Effector memory CD4-positive, alpha-beta T cell (primary cell): ENCODE data around the gene PRSS22.

ENCODE experiments used
- DNase-seq, 3 donors: peaks; one replicate each; pipeline ENCODE4 v3.0.0-alpha.2; 2020
- H3K27ac ChIP-seq: 2 replicates; pipeline ENCODE4 v1.7.0; 2013; ENCODE audit warnings: mild to moderate bottlenecking, low read length, moderate library complexity; ENCODE audit not compliant: insufficient read depth, poor library complexity, severe bottlenecking
- H3K27me3 ChIP-seq: replicated peaks from 2 replicates; pipeline ENCODE4 v1.7.0; 2013; ENCODE audit warnings: mild to moderate bottlenecking, low read length; ENCODE audit not compliant: insufficient read depth, control insufficient read depth, poor library complexity, severe bottlenecking
- H3K36me3 ChIP-seq: 2 replicates; pipeline ENCODE4 v1.7.0; 2013; ENCODE audit warnings: mild to moderate bottlenecking, low read length, moderate library complexity; ENCODE audit not compliant: control insufficient read depth, insufficient read depth
- H3K4me1 ChIP-seq: 2 replicates; pipeline ENCODE4 v1.7.0; 2013; ENCODE audit warnings: low read length, mild to moderate bottlenecking; ENCODE audit not compliant: control insufficient read depth, insufficient read depth, poor library complexity, severe bottlenecking
- H3K4me3 ChIP-seq: 2 replicates; pipeline ENCODE4 v1.7.0; 2013; ENCODE audit warnings: low read length, low read depth, mild to moderate bottlenecking; ENCODE audit not compliant: insufficient read depth, poor library complexity, severe bottlenecking
- H3K9me3 ChIP-seq: 2 replicates; pipeline ENCODE4 v1.7.0; 2013; ENCODE audit warnings: mild to moderate bottlenecking, low read length, moderate library complexity; ENCODE audit not compliant: control insufficient read depth

PRSS22 gene

DNA sequence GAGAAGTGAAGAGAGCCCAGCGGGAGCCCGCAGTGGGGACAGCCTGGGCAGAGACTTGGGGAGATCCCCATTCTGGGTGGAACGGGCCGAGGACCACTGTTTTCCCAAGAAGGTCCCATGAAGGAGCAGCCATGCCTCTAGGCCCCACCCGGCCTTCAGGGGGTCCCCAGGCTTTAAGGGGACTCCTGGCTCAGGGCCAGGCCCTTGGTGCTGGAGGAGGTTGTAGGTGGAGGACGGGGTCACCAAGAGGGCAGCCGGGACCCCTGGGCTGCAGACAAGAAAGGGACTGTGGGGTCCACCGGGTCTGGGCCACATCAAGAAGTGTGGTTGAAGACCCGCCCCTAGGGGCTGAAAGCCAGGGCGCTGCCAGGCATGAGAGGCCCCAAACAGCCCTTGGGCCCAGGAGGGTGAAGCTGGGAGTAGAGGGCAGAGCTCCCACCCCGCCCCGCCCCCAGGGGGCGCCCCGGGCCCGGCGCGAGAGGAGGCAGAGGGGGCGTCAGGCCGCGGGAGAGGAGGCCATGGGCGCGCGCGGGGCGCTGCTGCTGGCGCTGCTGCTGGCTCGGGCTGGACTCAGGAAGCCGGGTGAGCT lies 41.1 kb downstream of the PRSS22 start, which contains the start of gene PRSS21:
PRSS21 (plus strand) TSS at position 487 of the 589 bp plus-strand sequence; CDS start at position 519, 32 bp downstream.
- no peaks in the 10 kb centered on the region for H3K9me3 ChIP-seq
- peak in 1 of 3 donors; percentile 4 for DNase-seq
- H3K36me3 ChIP-seq: no peaks in the 10 kb centered on the region
- H3K4me3 ChIP-seq: no peak within 1 kb of the TSS
- no peak within 1 kb of the TSS for H3K27ac ChIP-seq
- no peaks in the 10 kb centered on the region for H3K4me1 ChIP-seq
- H3K27me3 ChIP-seq: peaks cover 3% of the 10 kb centered on the region

DNA sequence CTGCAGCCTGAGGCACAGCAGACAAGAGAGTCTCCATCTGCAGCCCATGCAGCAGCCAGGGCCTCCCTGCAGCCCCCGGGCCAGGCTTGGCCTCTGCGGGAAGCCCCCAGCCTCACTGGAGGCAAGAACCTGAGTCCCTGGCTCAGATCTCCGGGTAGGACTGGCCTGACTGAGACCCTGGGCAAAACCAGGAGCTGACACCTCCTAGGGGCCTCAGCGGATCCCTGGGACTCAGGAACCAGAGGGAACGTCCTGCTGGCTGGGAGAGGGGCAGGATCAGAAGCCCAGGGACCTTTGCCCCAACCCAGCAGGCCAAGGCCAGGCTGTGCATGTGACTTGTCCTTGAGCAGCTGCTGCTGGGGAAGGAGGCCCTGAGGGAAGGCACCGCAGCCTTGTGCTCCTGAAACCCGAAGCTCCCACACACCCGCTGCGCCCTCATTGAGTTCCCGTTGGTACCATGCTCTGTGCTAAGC lies 42.6 kb downstream of the PRSS22 start:
- no peaks in the 10 kb centered on the region for H3K4me1 ChIP-seq
- no peaks in the 10 kb centered on the region for H3K36me3 ChIP-seq
- peaks cover 3% of the 10 kb centered on the region for H3K27me3 ChIP-seq
- DNase-seq: no peak
- H3K4me3 ChIP-seq: no peak overlapping the region
- H3K27ac ChIP-seq: no peak overlapping the region
- H3K9me3 ChIP-seq: no peaks in the 10 kb centered on the region

DNA sequence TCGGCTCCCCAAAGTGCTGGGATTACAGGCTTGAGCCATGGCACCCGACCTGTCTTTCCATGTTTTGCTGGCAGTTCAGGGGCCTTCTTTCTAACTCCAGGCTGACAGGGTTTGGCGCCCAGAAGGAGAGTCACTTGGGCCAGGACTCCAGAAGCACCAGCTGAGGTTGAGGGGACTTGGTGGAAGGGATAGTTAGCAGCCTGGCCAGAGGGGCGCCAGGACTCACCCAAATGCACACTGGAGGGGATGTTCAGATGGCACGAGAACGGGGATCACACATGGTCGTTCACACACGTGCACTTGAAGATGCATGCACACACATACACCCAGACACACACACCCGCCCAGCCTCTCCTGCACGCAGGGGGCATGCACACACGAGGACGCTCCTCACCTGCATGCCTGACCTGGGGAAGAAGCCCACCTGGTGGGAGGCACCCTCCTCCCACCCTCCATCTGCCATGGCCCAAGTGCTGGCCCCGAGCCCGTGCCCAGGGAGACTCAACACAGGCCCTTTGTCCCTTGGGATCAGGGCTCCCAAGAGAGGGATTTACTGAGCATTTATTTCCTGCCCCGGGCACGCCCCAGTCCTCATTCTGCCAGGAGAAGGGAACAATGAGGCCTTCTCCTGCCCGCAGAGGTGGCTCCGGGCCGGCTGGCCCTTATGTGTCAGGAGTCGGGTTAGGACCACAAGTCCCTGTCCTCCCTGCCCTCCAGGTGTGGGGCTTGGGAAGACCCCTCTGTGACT lies 43.2 kb downstream of the PRSS22 start:
- Histone ChIP-seq H3K4me3 (no peak overlapping the region), H3K9me3 (no peaks in the 10 kb centered on the region), H3K4me1 (no peaks in the 10 kb centered on the region), H3K27ac (no peak overlapping the region), H3K27me3 (peaks cover 3% of the 10 kb centered on the region), H3K36me3 (no peaks in the 10 kb centered on the region)
- no peak for DNase-seq

DNA sequence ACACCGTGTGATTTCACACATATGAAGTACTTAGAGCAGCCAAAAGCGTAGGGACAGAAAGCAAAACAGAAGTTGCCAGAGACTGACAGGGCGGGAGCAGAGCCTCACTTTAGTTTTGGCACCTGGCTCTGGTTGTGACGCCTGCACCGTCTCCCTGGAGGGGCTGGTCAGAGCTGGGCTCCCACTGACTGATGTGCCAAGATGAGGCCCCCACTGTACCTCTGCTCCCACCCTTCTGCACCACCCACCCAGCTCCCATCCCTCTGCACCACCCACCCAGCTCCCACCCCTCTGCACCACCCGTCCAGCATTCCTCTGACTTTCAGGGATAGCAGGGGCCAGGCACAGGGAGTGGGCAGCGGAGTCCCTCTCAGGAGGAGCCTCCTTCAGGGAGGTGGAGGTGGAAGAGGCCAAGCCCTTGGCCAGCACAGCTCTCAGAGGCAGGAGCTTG lies 44.2 kb downstream of the PRSS22 start:
- DNase-seq: no peak

DNA sequence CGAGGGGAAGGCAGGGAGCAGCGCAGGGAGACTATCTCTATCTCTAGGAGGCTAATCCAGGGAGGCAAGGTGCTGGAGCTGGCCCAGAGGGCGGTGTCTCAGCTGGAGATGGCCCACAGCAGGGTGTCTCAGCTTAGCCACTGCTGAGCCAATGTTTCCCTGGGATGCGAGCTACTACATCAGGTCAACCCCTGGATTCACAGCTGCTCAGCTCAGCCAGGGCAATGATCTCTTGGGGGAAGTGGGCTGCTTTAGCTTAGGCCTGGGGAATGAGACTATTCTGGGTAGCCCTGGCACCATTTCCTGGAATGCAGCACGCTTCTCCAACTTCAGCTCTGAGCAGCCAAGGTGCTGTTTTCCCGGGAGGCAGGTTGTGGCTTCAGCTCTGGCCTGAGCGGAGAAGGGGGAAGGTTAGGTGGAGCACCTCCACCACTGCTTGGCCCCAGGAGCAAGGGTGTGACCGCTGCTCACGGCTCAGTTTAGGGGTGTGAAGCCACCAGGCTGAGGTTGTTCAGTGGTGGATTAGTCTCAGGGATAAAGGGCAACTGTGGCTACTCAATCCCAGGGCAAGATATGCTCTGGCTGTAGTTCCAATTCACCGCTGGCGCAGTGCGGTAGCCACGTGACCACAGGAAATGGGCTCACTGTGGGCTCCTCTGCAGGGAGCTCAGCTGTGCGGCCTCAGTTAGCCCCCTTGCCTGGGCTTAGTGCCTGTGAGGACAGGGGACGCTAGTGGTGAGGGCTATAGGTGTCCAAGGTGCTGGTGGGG lies 46.1 kb downstream of the PRSS22 start:
- no peak overlapping the region for H3K27ac ChIP-seq
- no peaks in the 10 kb centered on the region for H3K4me1 ChIP-seq
- no peaks in the 10 kb centered on the region for H3K9me3 ChIP-seq
- no peaks in the 10 kb centered on the region for H3K27me3 ChIP-seq
- H3K36me3 ChIP-seq: no peaks in the 10 kb centered on the region
- H3K4me3 ChIP-seq: no peak overlapping the region
- DNase-seq: no peak

More for the DNA sequence above, 44.2 kb downstream of the PRSS22 start:
- no peaks in the 10 kb centered on the region for H3K9me3 ChIP-seq
- no peaks in the 10 kb centered on the region for H3K36me3 ChIP-seq
- H3K4me1 ChIP-seq: no peaks in the 10 kb centered on the region
- H3K27ac ChIP-seq: no peak overlapping the region
- H3K27me3 ChIP-seq: peaks cover under 1% of the 10 kb centered on the region
- H3K4me3 ChIP-seq: no peak overlapping the region

DNA sequence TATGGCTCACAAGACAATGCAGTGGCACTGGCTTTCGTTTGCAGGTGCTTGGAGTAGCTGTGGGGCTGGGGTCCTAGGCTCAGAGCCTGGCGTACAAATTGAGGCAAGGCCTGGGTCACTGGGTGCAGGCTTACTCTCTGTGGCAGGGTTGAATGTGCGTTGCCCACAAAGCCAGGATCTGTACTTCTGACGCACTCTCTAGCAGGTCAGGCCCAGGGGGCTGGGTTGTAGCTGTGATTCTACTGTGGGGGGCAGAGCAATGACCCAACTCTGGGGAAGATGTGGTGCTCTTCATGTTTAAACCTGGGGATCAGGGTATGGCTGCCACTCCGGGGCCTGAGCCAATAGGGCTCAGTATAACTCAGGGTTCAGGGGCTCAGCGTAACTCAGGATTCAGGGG lies 47.3 kb downstream of the PRSS22 start:
- DNase-seq: no peak
- no peak overlapping the region for H3K4me3 ChIP-seq
- H3K36me3 ChIP-seq: no peaks in the 10 kb centered on the region
- no peaks in the 10 kb centered on the region for H3K9me3 ChIP-seq
- no peaks in the 10 kb centered on the region for H3K4me1 ChIP-seq
- H3K27ac ChIP-seq: no peak overlapping the region
- H3K27me3 ChIP-seq: no peaks in the 10 kb centered on the region

DNA sequence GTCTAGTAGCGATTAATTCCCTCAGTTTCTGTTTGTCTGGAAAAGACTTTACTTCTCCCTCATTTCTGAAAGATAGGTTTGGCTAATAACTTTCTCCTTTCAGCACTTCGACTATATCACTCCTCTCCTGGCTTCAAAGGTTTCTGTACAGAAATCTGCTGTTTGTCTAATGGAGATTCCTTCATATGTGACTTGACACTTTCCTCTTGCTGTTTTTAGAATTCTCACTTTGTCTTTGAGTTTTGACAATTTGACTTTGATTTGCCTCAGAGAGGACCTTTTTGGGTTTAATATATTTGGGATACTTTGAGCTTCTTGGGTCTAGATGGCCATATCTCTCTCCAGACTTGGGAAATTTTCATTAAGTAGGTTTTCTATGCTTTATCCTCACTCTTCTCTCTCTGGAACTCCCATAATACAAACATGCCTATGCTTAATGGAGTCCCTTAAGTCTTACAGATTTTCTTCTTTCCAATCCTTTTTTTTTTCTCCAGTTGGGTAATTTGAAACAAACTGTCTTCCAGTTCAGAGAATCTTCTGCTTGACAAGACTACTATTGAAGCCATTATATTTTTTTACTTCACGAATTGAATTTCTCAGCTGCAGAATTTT lies 48.7 kb downstream of the PRSS22 start:
- H3K27ac ChIP-seq: no peak overlapping the region
- H3K9me3 ChIP-seq: peaks cover 2% of the 10 kb centered on the region
- no peaks in the 10 kb centered on the region for H3K27me3 ChIP-seq
- no peaks in the 10 kb centered on the region for H3K4me1 ChIP-seq
- DNase-seq: no peak
- H3K36me3 ChIP-seq: no peaks in the 10 kb centered on the region
- H3K4me3 ChIP-seq: no peak overlapping the region

DNA sequence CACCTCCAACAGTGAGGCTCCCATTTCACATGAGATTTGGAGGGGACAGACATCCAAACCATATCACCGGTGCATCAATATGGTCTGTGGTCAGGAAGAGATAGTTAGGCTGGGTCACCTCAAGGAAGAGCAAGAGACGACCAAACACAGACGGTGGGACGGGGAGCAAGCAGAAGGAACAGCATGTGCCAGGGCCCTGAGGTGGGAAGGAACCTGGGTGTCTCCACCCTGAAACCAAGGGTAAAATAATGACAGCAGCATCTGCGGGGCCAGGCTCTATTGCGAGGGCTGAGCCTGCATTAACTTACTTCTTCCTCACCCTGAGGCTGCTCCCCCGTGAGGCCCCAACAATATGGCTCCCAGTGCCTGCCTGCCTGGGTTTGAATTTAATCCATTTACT lies 49.8 kb downstream of the PRSS22 start:
- H3K4me3 ChIP-seq: no peak overlapping the region
- H3K4me1 ChIP-seq: no peaks in the 10 kb centered on the region
- no peak overlapping the region for H3K27ac ChIP-seq
- no peaks in the 10 kb centered on the region for H3K36me3 ChIP-seq
- no peak for DNase-seq
- H3K27me3 ChIP-seq: no peaks in the 10 kb centered on the region
- peaks cover 9% of the 10 kb centered on the region for H3K9me3 ChIP-seq

DNA sequence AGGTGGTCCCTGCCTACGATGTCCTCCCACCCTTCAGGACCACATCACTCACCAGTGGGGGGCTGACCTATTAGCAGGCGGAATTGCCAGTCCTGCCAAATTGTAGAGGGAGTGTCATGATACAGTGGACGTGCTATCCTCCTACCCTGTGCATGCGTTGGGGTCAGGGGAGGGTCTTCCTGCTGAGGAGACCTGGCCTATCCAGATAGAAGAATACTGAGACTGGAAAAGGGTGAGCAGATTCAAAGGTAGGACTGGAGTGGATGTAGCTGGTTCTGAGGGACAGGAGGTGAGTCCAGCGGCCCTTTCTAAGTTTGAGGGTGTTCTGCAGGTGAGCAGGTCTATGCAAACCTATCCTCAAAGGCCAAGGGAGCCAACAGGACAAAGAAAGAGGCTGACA lies 51.7 kb downstream of the PRSS22 start:
- H3K36me3 ChIP-seq: no peaks in the 10 kb centered on the region
- no peak for DNase-seq
- H3K27me3 ChIP-seq: no peaks in the 10 kb centered on the region
- no peak overlapping the region for H3K27ac ChIP-seq
- peaks cover 9% of the 10 kb centered on the region for H3K9me3 ChIP-seq
- H3K4me3 ChIP-seq: no peak overlapping the region
- H3K4me1 ChIP-seq: no peaks in the 10 kb centered on the region
